Esophagus squamous epithelium (tissue), 4 donors: ENCODE measurements around the gene GGCT.

ENCODE experiments used
- CTCF ChIP-seq, 6 experiments: fragments of 450-650 bp in 4 of 6; fragments of 200-600 bp in 2 of 6; sonication (generic) in 2 of 6; IDR thresholded peaks; one replicate each; pipeline ENCODE4 v1.5.1; 2016 to 2019; ENCODE audit warnings: antibody characterized with exemption in 6 of 6, mild to moderate bottlenecking in 4 of 6, moderate library complexity in 4 of 6
- POLR2A ChIP-seq, 4 donors: fragments of 450-650 bp; IDR thresholded peaks; one replicate each; pipeline ENCODE4 v1.6.1; 2017; ENCODE audit warnings: antibody characterized with exemption in 4 of 4, mild to moderate bottlenecking in 4 of 4, moderate library complexity in 3 of 4

- TF ChIP-seq CTCF (IDR thresholded peaks at IDR 0.05), result no peak
- no peak for TF ChIP-seq POLR2A (IDR thresholded peaks at IDR 0.05)
Measured at GRCh38 chr7:30543813-30544525, 39.3 kb upstream of the GGCT start.
